ENCODE results near the gene IDH3G. TPM values are rescaled to one million over a fixed set of nuclear protein-coding genes. Genes with fewer than 3 reads are reported as not detected.

Gene IDH3G
- total RNA-seq, 1 experiment from 2014 or later, result 82.4 TPM

- no peak for DNase-seq (ENCODE audit: extremely low read depth, low read depth)
Measured at GRCh38 chrX:153792368-153792767, 1.8 kb downstream of the IDH3G start.

GRCh38 chrX:153791104-153791852 is 2.9 kb downstream of the IDH3G start:
- no peak for DNase-seq (ENCODE audit: extremely low read depth, low read depth)

DNA sequence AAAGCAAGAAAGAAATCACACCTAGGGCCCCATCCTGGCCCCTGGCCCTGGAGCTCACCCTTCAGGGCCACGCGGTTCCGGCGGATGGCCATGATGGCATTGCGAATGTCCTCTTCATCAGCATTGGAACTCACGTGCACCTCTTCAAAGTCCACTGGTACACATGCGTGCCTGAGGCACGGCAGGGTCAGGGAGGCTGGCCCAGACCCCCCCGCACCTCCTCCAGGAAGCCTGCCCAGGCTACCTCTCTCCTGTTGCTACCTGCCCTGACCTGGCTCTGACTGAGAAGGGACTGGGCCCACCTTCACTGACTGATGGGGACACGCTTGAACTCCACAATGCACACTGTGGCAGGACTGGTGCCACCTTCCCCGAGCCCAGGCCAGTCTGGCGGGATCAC is 4.5 kb downstream of the IDH3G start:
- DNase-seq (ENCODE audit: extremely low read depth, low read depth), result no peak

- no peak for DNase-seq (ENCODE audit: extremely low read depth, low read depth)
Measured at GRCh38 chrX:153786669-153787068, 7.5 kb downstream of the IDH3G start.

DNA sequence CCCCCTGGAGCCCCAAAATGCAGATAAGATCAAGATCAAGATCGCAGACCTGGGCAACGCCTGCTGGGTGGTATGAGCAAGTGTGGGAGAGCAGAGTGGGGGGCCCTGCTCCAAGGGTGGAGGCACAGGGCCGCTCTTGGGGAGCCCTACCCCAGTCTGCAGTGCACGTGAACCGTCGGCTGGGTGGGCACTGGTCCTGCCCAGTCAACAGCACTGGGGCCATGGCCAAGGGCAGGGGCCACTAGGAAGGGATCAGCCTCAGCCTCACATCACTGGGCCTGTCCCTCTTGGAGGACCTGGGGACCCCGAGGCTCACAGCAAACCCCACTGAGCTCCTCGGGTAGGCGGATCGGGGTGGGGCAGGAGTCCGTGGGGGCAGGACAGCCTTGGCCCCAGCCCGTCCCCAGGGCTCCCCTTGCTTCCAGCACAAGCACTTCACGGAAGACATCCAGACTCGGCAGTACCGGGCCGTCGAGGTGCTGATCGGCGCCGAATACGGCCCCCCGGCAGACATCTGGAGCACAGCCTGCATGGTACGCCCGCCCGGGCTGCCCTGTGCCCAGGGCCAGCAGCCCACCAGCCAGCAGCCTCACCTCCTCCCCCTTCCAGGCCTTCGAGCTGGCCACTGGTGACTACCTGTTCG is 9.7 kb downstream of the IDH3G start:
- DNase-seq (ENCODE audit: extremely low read depth, low read depth), result no peak

GRCh38 chrX:153783378-153784013 is 10.7 kb downstream of the IDH3G start:
- DNase-seq (ENCODE audit: extremely low read depth, low read depth), result no peak

DNA sequence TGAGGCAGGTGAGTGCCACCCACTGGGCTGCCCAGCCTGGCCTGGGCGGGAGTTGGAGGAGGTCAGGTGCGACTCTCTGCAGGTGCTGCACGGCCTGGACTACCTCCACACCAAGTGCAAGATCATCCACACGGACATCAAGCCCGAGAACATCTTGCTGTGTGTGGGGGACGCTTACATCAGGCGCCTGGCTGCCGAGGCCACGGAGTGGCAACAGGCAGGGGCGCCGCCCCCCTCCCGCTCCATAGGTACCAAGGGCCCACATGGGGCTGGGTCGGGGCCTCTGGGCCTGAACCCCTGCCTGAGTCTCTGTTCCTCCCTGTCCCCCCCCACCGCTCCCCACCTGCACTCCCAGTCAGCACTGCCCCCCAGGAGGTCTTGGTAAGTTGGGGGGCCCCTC is 11.3 kb downstream of the IDH3G start:
- no peak for DNase-seq (ENCODE audit: extremely low read depth, low read depth)

DNA sequence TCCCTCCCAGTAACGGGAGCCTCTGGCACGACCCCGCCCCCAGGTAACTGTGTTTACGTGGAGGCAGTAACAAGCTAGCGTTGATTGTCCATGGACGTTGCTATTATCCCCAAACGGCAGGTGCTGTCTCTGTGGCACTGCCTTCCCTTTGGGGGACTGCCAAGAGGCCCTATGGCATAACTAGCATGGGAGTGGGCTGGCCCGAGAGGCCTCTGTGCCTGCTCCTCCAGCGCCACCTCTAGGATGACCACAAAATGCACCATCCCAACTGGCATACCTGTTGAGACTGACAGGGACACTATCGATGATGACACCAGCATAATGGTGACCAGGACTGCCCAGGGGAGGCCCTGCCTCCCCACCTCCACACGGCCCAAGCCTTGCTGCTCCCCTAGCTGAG is 11.9 kb downstream of the IDH3G start:
- no peak for DNase-seq (ENCODE audit: extremely low read depth, low read depth)

DNA sequence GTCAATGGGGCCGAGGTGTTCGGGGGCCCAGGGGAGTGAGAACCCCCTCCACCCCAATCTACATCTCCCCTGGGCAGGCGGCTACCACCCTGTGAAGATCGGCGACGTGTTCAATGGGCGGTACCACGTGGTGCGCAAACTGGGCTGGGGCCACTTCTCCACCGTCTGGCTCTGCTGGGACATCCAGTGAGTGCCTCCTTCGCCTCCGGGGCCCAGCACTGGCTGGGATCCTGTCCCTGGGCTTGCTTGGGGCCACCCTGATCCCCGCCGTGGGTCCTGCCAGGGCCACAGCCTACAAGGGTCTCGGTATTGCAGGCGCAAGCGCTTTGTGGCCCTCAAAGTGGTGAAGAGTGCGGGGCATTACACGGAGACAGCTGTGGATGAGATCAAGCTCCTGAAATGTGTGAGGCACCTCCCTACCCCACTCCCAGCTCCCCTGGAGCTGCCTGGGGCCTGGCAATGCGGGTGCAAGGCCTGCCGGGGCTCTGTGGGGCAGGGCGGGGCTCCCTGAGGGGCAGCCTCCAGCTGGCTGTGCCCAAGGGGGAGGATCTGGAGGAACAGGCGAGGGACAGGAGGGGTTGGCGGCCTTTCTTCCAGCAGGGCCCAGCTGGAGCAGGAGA is 12.6 kb downstream of the IDH3G start:
- DNase-seq (ENCODE audit: extremely low read depth, low read depth), result no peak

GRCh38 chrX:153780678-153781427 is 13.3 kb downstream of the IDH3G start, which contains the start of gene SRPK3:
SRPK3 (plus strand) TSS chrX:153781041; CDS start chrX:153781087, 46 bp downstream.
- DNase-seq (ENCODE audit: extremely low read depth, low read depth), result no peak

DNA sequence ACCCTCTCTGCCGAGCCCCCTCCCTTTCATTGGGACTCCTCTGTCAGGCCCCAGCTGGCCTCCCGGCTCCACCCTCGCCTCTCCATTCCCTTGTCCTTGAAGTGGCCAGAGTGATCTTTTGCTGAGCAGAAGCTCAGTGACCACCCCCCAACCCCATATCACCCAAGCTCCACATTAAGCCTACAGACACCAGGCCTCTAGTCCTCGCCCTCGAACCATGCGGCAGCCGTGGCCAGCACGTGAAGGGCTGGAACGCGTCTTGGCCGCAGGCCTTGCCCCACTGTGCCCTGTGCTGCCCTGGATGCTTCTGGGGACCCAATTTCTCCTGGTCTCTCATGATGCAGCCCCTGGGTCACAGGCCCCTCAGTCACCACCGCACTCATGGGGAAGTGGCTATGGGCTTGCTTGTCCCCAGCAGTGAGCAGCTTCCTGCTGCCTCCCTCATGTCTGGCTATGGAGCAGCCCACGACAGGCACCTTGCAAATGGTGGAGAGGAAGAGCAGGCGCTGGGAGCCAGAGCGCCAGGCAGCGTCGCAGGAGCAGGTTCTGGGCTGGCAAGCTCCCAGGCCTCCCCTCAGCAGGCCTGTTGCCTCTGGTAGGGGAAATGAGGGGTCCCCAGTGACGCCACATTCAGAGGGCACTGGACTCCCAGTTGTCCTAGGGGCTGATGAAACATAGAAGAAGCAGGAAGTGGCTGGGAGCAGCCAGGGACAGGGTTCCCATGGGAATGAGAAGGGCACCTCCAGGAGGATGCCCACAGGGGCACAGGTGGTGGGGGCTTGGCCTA is 14.1 kb downstream of the IDH3G start:
- DNase-seq (ENCODE audit: extremely low read depth, low read depth), result no peak

DNA sequence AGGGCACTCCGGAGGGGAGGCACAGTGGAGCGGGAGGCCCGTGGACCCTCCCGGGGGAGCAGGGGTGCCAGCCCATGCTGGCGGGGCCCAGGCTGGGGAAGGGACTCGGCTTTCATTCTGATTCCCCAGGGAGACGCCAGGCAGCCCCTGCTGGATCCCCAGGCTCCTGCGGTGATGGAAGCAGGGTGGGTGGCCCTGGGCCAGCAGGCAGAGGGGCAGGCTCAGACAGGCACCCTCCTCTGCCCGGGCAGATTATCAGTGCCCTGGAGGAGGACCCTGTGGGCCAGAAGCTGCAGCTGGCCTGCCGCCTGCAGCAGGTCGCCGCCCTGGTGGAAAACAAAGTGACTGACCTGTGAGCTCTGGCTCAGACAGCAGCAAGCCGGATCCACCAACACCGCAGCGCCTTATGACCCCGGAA is 15.5 kb downstream of the IDH3G start:
- no peak for DNase-seq (ENCODE audit: extremely low read depth, low read depth)

- no peak for DNase-seq (ENCODE audit: extremely low read depth, low read depth)
Measured at GRCh38 chrX:153778181-153778580, 16.0 kb downstream of the IDH3G start.

DNA sequence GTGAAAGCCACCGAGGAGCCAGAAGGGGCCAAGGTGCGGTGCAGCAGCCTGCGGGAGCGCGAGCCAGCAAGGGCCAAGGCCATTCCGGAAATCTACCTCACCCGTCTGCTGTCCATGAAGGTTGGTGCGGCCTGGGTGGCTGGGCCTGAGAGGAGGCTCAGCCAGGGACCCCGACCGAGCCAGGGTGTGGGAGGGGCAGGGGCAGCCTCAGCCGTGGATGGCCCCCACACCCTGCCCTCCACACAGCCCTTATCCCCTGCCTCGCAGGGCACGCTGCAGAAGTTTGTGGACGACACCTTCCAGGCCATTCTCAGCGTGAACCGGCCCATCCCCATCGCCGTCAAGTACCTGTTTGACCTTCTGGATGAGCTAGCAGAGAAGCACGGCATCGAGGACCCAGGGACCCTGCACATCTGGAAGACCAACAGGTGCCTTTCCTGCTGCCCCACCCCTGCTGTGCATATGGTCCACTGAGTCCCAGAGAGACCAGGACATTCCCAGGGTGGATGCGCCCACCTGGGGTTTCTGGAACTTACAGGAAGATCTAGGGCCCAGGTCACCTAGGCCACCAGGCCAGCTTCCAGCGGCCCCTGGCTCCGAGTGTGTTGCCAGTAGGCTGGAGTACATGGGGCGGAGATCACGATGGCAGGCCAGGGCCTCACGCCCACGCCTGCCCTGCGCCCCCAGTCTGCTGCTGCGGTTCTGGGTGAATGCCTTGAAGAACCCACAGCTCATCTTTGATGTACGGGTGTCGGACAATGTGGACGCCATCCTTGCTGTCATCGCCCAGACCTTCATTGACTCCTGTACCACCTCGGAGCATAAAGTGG is 16.7 kb downstream of the IDH3G start:
- DNase-seq (ENCODE audit: extremely low read depth, low read depth), result no peak

DNA sequence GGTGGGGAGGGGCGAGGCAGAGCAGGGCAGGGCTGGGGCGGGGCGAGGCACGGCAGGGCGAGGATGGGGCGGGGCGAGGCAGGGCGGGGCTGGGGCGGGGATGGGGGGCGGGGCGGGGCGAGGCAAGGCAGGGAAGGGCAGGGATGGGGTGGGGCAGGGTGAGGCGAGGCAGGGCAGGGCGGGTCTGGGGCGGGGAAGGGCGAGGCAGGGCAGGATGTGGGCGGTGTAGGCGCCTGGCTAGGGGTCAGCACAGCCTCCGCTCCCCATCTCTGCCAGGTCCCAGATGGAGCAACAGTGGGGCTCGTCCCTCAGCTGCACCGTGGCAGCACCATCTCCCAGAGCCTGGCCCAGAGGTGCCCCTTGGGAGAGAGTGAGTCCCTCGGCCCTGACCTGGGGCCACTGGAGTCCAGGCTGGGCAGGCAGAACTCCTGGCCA is 17.5 kb downstream of the IDH3G start:
- no peak for DNase-seq (ENCODE audit: extremely low read depth, low read depth)

DNA sequence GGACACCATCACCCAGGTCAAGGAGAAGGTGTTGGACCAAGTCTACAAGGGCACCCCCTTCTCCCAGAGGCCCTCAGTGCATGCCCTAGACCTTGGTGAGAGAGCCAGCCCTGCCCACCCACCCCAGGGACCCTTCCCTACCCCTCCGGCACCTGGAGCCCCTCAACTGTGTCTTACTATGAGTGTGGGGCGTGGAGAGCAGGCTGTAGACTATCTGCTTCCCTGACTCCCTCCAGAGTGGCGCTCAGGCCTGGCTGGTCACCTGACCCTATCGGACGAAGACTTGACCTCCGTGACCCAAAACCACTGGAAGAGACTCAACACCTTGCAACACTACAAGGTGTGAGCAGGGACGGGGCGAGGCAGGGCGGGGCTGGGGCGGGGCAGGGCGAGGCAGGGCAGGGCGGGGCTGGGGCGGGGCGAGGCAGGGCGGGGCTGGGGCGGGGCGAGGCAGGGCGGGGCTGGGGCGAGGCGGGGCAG is 18.0 kb downstream of the IDH3G start:
- DNase-seq (ENCODE audit: extremely low read depth, low read depth), result no peak

DNA sequence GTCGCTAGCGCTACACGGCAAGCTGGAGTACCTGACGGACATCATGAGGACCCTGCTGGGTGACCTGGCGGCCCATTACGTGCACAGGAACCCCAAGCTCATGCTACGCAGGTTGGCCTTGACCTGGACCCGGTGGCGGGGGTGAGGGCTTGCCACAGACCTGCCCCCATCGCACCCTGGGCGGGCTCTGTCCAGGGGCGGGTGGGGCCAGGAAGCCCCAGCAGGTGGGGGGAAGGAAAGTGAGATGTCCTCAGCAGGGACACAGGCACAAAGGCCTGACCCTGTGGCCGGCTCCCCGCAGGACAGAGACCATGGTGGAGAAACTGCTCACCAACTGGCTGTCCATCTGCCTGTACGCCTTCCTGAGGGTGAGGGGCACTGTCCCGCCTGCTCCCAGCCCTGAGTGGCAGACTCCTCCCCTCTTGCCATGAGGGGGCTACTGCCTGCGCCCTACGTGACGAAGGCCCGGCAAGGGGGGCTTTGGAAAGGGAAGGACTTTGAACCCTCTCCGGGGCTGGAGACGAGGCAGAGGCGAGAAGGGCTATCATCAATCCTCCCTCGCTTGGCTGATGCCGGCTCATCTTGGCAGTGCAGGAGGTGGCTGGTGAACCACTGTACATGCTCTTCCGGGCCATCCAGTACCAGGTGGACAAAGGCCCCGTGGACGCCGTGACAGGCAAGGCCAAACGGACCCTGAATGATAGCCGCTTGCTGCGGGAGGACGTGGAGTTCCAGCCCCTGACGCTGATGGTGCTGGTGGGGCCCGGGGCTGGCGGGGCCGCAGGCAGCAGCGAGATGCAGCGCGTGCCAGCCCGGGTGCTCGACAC is 18.7 kb downstream of the IDH3G start:
- no peak for DNase-seq (ENCODE audit: extremely low read depth, low read depth)
